Adrenal gland (tissue), 5 donors: ENCODE measurements around the gene ZDHHC14.

Experiments
- CTCF ChIP-seq, 6 experiments: fragments of 450-650 bp in 4 of 6; fragments of 200-600 bp in 2 of 6; sonication (generic) in 1 of 6; IDR thresholded peaks; 1 replicate in 5 of 6; 2 replicates in 1 of 6; pipeline versions ENCODE4 v1.5.1 to v1.8.0; 2016 to 2021; ENCODE audit warnings: antibody characterized with exemption in 6 of 6, mild to moderate bottlenecking in 2 of 6, moderate library complexity in 1 of 6
- POLR2A ChIP-seq, 2 donors: fragments of 450-650 bp; IDR thresholded peaks; one replicate each; pipeline ENCODE4 v1.6.1; 2017; ENCODE audit warnings: antibody characterized with exemption in 2 of 2, mild to moderate bottlenecking in 2 of 2, moderate library complexity in 1 of 2
- donor health status: DM: no; HTN: no; CAD: no.

DNA sequence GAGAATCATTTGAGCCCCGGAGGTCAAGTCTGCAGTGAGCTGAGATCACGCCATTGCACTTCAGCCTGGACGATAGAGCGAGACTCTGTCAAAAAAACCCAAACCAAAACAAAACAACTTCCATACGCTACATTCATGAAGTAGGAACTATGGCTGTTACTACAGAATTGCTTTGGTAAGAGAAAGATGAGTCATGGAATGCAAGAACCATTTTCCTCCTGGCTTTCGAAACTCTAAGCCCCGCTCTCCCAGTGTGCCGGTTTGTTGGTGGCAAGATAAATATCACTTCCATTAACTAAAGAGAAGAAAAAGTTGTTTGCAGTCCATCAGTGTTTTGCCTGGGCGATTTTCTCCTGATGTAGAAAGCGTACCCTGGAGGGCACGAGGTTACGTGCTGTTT lies 61.3 kb downstream of the ZDHHC14 start:
- no peak for TF ChIP-seq POLR2A (IDR thresholded peaks at IDR 0.05)
- TF ChIP-seq CTCF (IDR thresholded peaks at IDR 0.05), result no peak
